Liver (tissue), 3 donors: ENCODE measurements around the gene SNCB.

ENCODE experiments used
- CTCF ChIP-seq: fragments of 150-350 bp; IDR thresholded peaks from 2 replicates; pipeline ENCODE4 v1.5.1; 2017; ENCODE audit warnings: improper control_type of control experiment, low read depth, low read length; ENCODE audit not compliant: missing input control
- EGR1 ChIP-seq, 2 donors: IDR thresholded peaks; 2 replicates each; pipeline ENCODE4 v1.6.1; 2016 to 2018; ENCODE audit warnings: antibody characterized with exemption in 2 of 2, low read depth in 2 of 2
- GABPA ChIP-seq, 2 donors: IDR thresholded peaks in 1 of 2; conservative IDR thresholded peaks in 1 of 2; 2 replicates each; pipeline ENCODE4 v1.6.1; 2016; ENCODE audit warnings: antibody characterized with exemption in 2 of 2, mild to moderate bottlenecking in 1 of 2, moderate library complexity in 1 of 2
- HNF4A ChIP-seq, 2 donors: conservative IDR thresholded peaks; 2 replicates each; pipeline ENCODE4 v1.6.1; 2016; ENCODE audit warnings: antibody characterized with exemption in 2 of 2, mild to moderate bottlenecking in 2 of 2
- JUND ChIP-seq, 2 donors: IDR thresholded peaks; 2 replicates each; pipeline ENCODE4 v1.6.1; 2016; ENCODE audit warnings: antibody characterized with exemption in 2 of 2
- RAD21 ChIP-seq, 2 donors: IDR thresholded peaks; 2 replicates each; pipeline ENCODE4 v1.6.1; 2016; ENCODE audit warnings: antibody characterized with exemption in 2 of 2, mild to moderate bottlenecking in 2 of 2
- TAF1 ChIP-seq: conservative IDR thresholded peaks from 2 replicates; pipeline ENCODE4 v1.6.1; 2016; ENCODE audit warnings: antibody characterized with exemption, mild to moderate bottlenecking
- YY1 ChIP-seq: IDR thresholded peaks from 2 replicates; pipeline ENCODE4 v1.6.1; 2016; ENCODE audit warnings: antibody characterized with exemption, mild to moderate bottlenecking
- TF ChIP-seq, protein P1 (sequence below): IDR thresholded peaks from 2 replicates; pipeline ENCODE4 v1.6.1; 2016; ENCODE audit warnings: antibody characterized with exemption
- TF ChIP-seq, protein P2 (sequence below): IDR thresholded peaks from 2 replicates; pipeline ENCODE4 v1.6.1; 2016; ENCODE audit warnings: antibody characterized with exemption
- TF ChIP-seq, protein P3 (sequence below): IDR thresholded peaks from 2 replicates; pipeline ENCODE4 v1.6.1; 2016; ENCODE audit warnings: antibody characterized with exemption
- TF ChIP-seq, protein P4 (sequence below): IDR thresholded peaks from 2 replicates; pipeline ENCODE4 v1.6.1; 2016; ENCODE audit warnings: antibody characterized with exemption, mild to moderate bottlenecking
- donor health status: healthy.
- donor health status: healthy.

- TF ChIP-seq CTCF (no peak), HNF4A (conservative IDR thresholded peaks at IDR 0.05) (no peak), YY1 (no peak), GABPA (IDR thresholded peaks at IDR 0.05 in 1 of 2, conservative IDR thresholded peaks at IDR 0.05 in 1 of 2) (no peak), RAD21 (IDR thresholded peaks at IDR 0.05) (no peak), TAF1 (no peak), JUND (IDR thresholded peaks at IDR 0.05) (no peak), EGR1 (IDR thresholded peaks at IDR 0.05; ENCODE audit: low read depth in 2 of 2) (no peak)
- TF ChIP-seq, protein P1, sequence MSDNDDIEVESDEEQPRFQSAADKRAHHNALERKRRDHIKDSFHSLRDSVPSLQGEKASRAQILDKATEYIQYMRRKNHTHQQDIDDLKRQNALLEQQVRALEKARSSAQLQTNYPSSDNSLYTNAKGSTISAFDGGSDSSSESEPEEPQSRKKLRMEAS: no peak
- TF ChIP-seq, protein P2, sequence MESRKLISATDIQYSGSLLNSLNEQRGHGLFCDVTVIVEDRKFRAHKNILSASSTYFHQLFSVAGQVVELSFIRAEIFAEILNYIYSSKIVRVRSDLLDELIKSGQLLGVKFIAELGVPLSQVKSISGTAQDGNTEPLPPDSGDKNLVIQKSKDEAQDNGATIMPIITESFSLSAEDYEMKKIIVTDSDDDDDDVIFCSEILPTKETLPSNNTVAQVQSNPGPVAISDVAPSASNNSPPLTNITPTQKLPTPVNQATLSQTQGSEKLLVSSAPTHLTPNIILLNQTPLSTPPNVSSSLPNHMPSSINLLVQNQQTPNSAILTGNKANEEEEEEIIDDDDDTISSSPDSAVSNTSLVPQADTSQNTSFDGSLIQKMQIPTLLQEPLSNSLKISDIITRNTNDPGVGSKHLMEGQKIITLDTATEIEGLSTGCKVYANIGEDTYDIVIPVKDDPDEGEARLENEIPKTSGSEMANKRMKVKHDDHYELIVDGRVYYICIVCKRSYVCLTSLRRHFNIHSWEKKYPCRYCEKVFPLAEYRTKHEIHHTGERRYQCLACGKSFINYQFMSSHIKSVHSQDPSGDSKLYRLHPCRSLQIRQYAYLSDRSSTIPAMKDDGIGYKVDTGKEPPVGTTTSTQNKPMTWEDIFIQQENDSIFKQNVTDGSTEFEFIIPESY: no peak
- TF ChIP-seq, protein P3, sequence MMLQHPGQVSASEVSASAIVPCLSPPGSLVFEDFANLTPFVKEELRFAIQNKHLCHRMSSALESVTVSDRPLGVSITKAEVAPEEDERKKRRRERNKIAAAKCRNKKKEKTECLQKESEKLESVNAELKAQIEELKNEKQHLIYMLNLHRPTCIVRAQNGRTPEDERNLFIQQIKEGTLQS: no peak
- TF ChIP-seq, protein P4, sequence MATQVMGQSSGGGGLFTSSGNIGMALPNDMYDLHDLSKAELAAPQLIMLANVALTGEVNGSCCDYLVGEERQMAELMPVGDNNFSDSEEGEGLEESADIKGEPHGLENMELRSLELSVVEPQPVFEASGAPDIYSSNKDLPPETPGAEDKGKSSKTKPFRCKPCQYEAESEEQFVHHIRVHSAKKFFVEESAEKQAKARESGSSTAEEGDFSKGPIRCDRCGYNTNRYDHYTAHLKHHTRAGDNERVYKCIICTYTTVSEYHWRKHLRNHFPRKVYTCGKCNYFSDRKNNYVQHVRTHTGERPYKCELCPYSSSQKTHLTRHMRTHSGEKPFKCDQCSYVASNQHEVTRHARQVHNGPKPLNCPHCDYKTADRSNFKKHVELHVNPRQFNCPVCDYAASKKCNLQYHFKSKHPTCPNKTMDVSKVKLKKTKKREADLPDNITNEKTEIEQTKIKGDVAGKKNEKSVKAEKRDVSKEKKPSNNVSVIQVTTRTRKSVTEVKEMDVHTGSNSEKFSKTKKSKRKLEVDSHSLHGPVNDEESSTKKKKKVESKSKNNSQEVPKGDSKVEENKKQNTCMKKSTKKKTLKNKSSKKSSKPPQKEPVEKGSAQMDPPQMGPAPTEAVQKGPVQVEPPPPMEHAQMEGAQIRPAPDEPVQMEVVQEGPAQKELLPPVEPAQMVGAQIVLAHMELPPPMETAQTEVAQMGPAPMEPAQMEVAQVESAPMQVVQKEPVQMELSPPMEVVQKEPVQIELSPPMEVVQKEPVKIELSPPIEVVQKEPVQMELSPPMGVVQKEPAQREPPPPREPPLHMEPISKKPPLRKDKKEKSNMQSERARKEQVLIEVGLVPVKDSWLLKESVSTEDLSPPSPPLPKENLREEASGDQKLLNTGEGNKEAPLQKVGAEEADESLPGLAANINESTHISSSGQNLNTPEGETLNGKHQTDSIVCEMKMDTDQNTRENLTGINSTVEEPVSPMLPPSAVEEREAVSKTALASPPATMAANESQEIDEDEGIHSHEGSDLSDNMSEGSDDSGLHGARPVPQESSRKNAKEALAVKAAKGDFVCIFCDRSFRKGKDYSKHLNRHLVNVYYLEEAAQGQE: no peak
Observed at GRCh38 chr5:176616511-176616910, 13.8 kb downstream of the SNCB start.
